ENCODE results near the gene SMO. TPM values are rescaled to one million over a fixed set of nuclear protein-coding genes. Genes with fewer than 3 reads are reported as not detected.
"Not testable (repeated sequence)": the region's sequence is repeated elsewhere in the genome, so short reads cannot be mapped to it uniquely, and the experiment has no call there.

Gene SMO
- total RNA-seq, 1 donor from 2014 or later = 37.1 TPM

- no peak for DNase-seq
These were observed 51.8 kb downstream of the SMO start for GRCh38 chr7:129240119-129240820.

GRCh38 chr7:129244220-129244619, 55.8 kb downstream of the SMO start:
- DNase-seq = no peak

- DNase-seq = no peak
These were observed 57.1 kb downstream of the SMO start for GRCh38 chr7:129245533-129245932.

GRCh38 chr7:129247087-129247486, 58.7 kb downstream of the SMO start:
- no peak for DNase-seq

- no peak for DNase-seq
These were observed 63.7 kb downstream of the SMO start for GRCh38 chr7:129252128-129252527.

- DNase-seq = not testable (repeated sequence)
These were observed 64.2 kb downstream of the SMO start for GRCh38 chr7:129252603-129253002.

- no peak for DNase-seq
These were observed 67.4 kb downstream of the SMO start for GRCh38 chr7:129255800-129256199.

- no peak for DNase-seq
These were observed 67.8 kb downstream of the SMO start for GRCh38 chr7:129256221-129256620.

GRCh38 chr7:129257168-129257567, 68.7 kb downstream of the SMO start:
- no peak for DNase-seq

GRCh38 chr7:129258649-129259389, 70.4 kb downstream of the SMO start:
- DNase-seq = peak; percentile 6

- DNase-seq = no peak
These were observed 73.9 kb downstream of the SMO start for GRCh38 chr7:129262324-129262723.

Small RNAs within 50 kb of the gene (small RNA-seq; reads per million reads assigned to genes)
- not detected for gene RNY1P11 (ENCODE audit: low replicate concordance)

Other genes starting within 250 kb of the SMO start
- 48.3 TPM for gene TNPO3, start 133.5 kb upstream of the SMO start, total RNA-seq
- 20.8 TPM for gene TSPAN33, start 43.9 kb upstream of the SMO start, total RNA-seq
- 29.5 TPM for gene AHCYL2, start 36.4 kb downstream of the SMO start, total RNA-seq
- gene STRIP2, start 245.8 kb downstream of the SMO start, total RNA-seq = 16.8 TPM